RWPE2 (cell line): ENCODE results near the gene DRC7.
A peak's percentile ranks its signal among the peaks of the same experiment; 100 is the strongest.
"Not testable (repeated sequence)": the region's sequence is repeated elsewhere in the genome, so short reads cannot be mapped to it uniquely, and the experiment has no call there.

ENCODE experiments used
- ATAC-seq: fragments of 200-7000 bp; cut with Tn5 transposase; 3 replicates; pipeline ENCODE4 v1.9.1; 2021; ENCODE audit warnings: low read depth
- DNase-seq: peaks from one replicate; pipeline ENCODE4 v3.0.0-alpha.2; 2020; ENCODE audit warnings: low spot score
- H3K27ac ChIP-seq: fragments of 450-650 bp; 2 replicates; pipeline ENCODE4 v1.5.1; 2017; ENCODE audit warnings: mild to moderate bottlenecking; ENCODE audit not compliant: poor library complexity, severe bottlenecking
- H3K27me3 ChIP-seq: fragments of 250-450 bp; sonication (Bioruptor Pico); 2 replicates; pipeline ENCODE4 v1.5.1; 2021; ENCODE audit warnings: mild to moderate bottlenecking, moderate library complexity; ENCODE audit not compliant: insufficient read depth, poor library complexity, severe bottlenecking
- H3K36me3 ChIP-seq: fragments of 250-450 bp; sonication (Bioruptor Pico); 2 replicates; pipeline ENCODE4 v1.5.1; 2020; ENCODE audit warnings: low read depth, mild to moderate bottlenecking, moderate library complexity
- H3K4me1 ChIP-seq: fragments of 250-450 bp; sonication (Bioruptor Pico); 2 replicates; pipeline ENCODE4 v1.5.1; 2021; ENCODE audit warnings: mild to moderate bottlenecking, moderate library complexity; ENCODE audit not compliant: insufficient read depth, poor library complexity, severe bottlenecking
- H3K4me3 ChIP-seq: fragments of 250-450 bp; sonication (Bioruptor Pico); 2 replicates; pipeline ENCODE4 v1.5.1; 2021; ENCODE audit warnings: mild to moderate bottlenecking, moderate library complexity; ENCODE audit not compliant: severe bottlenecking
- H3K9me3 ChIP-seq: fragments of 250-450 bp; sonication (Bioruptor Pico); 2 replicates; pipeline ENCODE4 v1.5.1; 2021; ENCODE audit warnings: mild to moderate bottlenecking, moderate library complexity; ENCODE audit not compliant: severe bottlenecking
- TF ChIP-seq, protein P1 (sequence below): fragments of 450-650 bp; IDR thresholded peaks from one replicate; pipeline ENCODE4 v1.5.1; 2017; ENCODE audit warnings: mild to moderate bottlenecking, moderate library complexity; ENCODE audit not compliant: poor library complexity, severe bottlenecking

The DRC7 gene

DNA sequence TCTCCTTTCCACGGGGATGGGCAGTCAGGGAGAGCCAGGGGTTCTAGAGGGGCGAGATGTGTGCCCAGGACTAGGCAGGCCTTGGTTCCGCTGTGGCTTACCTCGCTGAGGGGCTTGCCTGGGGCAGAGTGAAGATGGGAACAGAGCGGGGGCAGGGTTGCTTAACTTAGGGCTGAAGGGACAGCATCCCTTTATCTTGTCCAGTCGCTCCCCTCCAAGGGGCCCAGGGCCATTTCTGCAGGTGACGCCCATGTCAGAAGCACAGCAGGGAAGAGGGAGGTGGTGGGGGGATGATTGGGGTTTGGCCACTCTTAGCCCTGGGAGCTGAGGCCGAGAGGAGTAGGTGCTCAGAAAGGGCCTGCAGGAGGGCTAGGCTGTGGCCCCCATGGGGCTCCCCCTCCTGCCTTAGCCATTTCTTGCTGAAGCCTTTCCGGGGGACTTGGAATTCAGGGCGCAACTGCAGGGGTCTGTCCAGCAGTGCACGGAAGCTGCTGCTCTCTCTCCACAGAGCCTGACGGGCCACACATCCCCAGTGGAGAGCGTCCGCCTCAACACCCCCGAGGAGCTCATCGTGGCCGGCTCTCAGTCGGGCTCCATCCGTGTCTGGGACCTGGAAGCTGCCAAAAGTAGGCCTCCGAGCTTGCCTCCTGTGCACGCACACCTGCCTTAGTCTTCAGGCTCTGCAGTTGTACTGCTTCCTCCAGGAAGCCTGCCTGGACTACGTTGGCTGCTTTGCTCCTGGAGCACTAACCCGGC lies 49.5 kb downstream of the DRC7 start:
- Histone ChIP-seq H3K9me3 (no peaks in the 10 kb centered on the region), H3K36me3 (no peaks in the 10 kb centered on the region), H3K27me3 (no peaks in the 10 kb centered on the region), H3K27ac (no peak overlapping the region), H3K4me1 (no peaks in the 10 kb centered on the region), H3K4me3 (no peak overlapping the region)
- peak; percentile 51 for DNase-seq
- ATAC-seq, result no peak
- TF ChIP-seq, protein P1, sequence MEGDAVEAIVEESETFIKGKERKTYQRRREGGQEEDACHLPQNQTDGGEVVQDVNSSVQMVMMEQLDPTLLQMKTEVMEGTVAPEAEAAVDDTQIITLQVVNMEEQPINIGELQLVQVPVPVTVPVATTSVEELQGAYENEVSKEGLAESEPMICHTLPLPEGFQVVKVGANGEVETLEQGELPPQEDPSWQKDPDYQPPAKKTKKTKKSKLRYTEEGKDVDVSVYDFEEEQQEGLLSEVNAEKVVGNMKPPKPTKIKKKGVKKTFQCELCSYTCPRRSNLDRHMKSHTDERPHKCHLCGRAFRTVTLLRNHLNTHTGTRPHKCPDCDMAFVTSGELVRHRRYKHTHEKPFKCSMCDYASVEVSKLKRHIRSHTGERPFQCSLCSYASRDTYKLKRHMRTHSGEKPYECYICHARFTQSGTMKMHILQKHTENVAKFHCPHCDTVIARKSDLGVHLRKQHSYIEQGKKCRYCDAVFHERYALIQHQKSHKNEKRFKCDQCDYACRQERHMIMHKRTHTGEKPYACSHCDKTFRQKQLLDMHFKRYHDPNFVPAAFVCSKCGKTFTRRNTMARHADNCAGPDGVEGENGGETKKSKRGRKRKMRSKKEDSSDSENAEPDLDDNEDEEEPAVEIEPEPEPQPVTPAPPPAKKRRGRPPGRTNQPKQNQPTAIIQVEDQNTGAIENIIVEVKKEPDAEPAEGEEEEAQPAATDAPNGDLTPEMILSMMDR, result no peak

DNA sequence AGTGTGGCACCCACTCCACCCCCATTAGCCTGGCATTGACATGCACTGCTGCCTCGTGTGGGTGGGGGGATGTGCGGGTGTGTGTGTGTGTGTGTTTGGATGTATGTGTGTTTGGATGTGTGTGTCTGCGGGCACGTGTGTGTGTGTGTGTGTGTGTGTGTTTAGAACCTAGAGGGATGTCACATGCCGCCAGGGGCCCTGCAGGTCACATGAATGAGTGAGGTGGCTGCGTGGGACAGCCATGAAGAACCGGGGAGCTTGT lies 50.0 kb downstream of the DRC7 start:
- ATAC-seq (no peak), DNase-seq (peak; percentile 47)
- TF ChIP-seq, protein P1, result no peak
- H3K27ac ChIP-seq, result no peak overlapping the region
- H3K36me3 ChIP-seq, result no peaks in the 10 kb centered on the region
- no peaks in the 10 kb centered on the region for H3K9me3 ChIP-seq
- no peaks in the 10 kb centered on the region for H3K4me1 ChIP-seq
- no peaks in the 10 kb centered on the region for H3K27me3 ChIP-seq
- H3K4me3 ChIP-seq, result no peak overlapping the region

DNA sequence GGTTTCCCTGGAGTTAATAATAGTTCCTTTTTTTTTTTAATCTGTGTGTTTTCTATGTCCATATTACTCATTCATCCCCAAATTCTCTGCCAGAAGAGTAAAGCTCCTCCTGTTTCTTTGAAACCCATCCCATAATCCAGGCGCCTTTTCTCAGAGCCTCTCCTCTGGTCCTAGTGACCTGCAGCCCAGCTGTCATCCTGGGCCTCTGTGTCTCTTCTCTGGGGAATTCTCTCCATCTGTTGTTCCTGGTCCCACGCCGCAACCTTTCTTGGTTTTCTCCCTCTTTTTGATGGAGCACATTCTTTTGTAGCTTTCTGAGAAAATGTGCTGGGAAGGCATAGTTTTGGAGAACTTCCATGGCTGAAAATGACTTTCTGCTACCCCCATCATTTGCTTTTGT lies 51.2 kb downstream of the DRC7 start:
- H3K27me3 ChIP-seq, result no peaks in the 10 kb centered on the region
- DNase-seq, result no peak
- no peaks in the 10 kb centered on the region for H3K9me3 ChIP-seq

DNA sequence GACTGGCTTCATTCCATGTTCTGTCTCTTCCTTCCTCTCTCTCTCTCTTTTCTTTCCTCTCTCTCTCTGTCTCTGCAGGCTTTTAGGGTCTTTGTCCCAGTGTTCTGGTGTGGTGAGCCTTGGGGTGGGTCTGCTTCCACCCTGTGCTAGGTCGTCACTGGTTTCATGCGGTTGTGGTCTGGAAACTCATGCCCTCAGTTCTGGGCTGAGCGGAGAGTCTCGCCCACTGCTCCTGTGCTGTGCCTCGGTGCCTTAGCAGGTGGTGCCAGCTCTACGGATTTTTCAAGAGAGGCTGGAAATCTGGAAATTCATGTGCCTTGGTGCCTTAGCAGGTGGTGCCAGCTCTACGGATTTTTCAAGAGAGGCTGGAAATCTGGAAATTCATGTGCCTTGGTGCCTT lies 51.7 kb downstream of the DRC7 start:
- H3K9me3 ChIP-seq, H3K4me1 ChIP-seq, ATAC-seq, H3K27me3 ChIP-seq, H3K27ac ChIP-seq, DNase-seq, H3K4me3 ChIP-seq, H3K36me3 ChIP-seq: not testable (repeated sequence)

More for the DNA sequence above, 51.2 kb downstream of the DRC7 start:
- no peak overlapping the region for H3K4me3 ChIP-seq
- TF ChIP-seq, protein P1, result no peak
- H3K27ac ChIP-seq, result no peak overlapping the region
- H3K4me1 ChIP-seq, result no peaks in the 10 kb centered on the region
- no peaks in the 10 kb centered on the region for H3K36me3 ChIP-seq
- ATAC-seq, result no peak

DNA sequence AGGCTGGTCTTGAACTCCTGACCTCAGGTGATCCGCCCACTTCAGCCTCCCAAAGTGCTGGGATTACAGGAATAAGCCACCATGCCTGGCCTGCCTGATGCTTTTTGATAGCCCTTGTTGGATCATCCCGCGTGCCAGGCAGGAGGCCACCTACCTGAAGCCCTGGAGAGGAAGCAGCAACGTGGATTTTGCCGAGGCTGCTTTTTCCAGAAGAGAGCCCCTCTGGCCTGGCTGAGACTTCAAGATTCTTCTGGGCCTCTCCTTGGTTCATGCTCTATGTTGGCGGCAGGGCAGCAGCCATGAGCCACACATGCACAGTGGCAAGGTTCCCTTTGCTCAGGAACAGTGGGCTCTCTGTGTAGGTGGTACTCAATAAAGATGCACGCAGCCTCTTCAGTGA lies 52.5 kb downstream of the DRC7 start:
- Histone ChIP-seq H3K4me1 (no peaks in the 10 kb centered on the region), H3K36me3 (no peaks in the 10 kb centered on the region), H3K27me3 (no peaks in the 10 kb centered on the region), H3K27ac (no peak overlapping the region), H3K4me3 (no peak overlapping the region), H3K9me3 (no peaks in the 10 kb centered on the region)
- no peak for ATAC-seq
- TF ChIP-seq, protein P1, result no peak
- DNase-seq, result no peak
